Measurements from ENCODE around the gene LZTS3. TPM values are rescaled to one million over a fixed set of nuclear protein-coding genes. Genes with fewer than 3 reads are reported as not detected.

The LZTS3 gene
- total and polyA plus RNA-seq, 2 of the 8 experiments (the other 6 are each of a cell fraction or from before 2014, with no cell fraction given), result 31.8 to 33.5 TPM

- TF ChIP-seq, protein P1, sequence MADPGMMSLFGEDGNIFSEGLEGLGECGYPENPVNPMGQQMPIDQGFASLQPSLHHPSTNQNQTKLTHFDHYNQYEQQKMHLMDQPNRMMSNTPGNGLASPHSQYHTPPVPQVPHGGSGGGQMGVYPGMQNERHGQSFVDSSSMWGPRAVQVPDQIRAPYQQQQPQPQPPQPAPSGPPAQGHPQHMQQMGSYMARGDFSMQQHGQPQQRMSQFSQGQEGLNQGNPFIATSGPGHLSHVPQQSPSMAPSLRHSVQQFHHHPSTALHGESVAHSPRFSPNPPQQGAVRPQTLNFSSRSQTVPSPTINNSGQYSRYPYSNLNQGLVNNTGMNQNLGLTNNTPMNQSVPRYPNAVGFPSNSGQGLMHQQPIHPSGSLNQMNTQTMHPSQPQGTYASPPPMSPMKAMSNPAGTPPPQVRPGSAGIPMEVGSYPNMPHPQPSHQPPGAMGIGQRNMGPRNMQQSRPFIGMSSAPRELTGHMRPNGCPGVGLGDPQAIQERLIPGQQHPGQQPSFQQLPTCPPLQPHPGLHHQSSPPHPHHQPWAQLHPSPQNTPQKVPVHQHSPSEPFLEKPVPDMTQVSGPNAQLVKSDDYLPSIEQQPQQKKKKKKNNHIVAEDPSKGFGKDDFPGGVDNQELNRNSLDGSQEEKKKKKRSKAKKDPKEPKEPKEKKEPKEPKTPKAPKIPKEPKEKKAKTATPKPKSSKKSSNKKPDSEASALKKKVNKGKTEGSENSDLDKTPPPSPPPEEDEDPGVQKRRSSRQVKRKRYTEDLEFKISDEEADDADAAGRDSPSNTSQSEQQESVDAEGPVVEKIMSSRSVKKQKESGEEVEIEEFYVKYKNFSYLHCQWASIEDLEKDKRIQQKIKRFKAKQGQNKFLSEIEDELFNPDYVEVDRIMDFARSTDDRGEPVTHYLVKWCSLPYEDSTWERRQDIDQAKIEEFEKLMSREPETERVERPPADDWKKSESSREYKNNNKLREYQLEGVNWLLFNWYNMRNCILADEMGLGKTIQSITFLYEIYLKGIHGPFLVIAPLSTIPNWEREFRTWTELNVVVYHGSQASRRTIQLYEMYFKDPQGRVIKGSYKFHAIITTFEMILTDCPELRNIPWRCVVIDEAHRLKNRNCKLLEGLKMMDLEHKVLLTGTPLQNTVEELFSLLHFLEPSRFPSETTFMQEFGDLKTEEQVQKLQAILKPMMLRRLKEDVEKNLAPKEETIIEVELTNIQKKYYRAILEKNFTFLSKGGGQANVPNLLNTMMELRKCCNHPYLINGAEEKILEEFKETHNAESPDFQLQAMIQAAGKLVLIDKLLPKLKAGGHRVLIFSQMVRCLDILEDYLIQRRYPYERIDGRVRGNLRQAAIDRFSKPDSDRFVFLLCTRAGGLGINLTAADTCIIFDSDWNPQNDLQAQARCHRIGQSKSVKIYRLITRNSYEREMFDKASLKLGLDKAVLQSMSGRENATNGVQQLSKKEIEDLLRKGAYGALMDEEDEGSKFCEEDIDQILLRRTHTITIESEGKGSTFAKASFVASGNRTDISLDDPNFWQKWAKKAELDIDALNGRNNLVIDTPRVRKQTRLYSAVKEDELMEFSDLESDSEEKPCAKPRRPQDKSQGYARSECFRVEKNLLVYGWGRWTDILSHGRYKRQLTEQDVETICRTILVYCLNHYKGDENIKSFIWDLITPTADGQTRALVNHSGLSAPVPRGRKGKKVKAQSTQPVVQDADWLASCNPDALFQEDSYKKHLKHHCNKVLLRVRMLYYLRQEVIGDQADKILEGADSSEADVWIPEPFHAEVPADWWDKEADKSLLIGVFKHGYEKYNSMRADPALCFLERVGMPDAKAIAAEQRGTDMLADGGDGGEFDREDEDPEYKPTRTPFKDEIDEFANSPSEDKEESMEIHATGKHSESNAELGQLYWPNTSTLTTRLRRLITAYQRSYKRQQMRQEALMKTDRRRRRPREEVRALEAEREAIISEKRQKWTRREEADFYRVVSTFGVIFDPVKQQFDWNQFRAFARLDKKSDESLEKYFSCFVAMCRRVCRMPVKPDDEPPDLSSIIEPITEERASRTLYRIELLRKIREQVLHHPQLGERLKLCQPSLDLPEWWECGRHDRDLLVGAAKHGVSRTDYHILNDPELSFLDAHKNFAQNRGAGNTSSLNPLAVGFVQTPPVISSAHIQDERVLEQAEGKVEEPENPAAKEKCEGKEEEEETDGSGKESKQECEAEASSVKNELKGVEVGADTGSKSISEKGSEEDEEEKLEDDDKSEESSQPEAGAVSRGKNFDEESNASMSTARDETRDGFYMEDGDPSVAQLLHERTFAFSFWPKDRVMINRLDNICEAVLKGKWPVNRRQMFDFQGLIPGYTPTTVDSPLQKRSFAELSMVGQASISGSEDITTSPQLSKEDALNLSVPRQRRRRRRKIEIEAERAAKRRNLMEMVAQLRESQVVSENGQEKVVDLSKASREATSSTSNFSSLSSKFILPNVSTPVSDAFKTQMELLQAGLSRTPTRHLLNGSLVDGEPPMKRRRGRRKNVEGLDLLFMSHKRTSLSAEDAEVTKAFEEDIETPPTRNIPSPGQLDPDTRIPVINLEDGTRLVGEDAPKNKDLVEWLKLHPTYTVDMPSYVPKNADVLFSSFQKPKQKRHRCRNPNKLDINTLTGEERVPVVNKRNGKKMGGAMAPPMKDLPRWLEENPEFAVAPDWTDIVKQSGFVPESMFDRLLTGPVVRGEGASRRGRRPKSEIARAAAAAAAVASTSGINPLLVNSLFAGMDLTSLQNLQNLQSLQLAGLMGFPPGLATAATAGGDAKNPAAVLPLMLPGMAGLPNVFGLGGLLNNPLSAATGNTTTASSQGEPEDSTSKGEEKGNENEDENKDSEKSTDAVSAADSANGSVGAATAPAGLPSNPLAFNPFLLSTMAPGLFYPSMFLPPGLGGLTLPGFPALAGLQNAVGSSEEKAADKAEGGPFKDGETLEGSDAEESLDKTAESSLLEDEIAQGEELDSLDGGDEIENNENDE (IDR thresholded peaks at IDR 0.05; ENCODE audit: insufficient replicate concordance, low read length), result no peak
- TF ChIP-seq JUN (IDR thresholded peaks at IDR 0.05; ENCODE audit: low read depth, low read length), result no peak
Measured at GRCh38 chr20:3192226-3193015, 19.1 kb upstream of the LZTS3 start (continued).

Measured in H1 (cell line).